WERI-Rb-1 (cell line): ENCODE measurements around the gene MCM10.

Experiments
- DNase-seq: peaks from one replicate; pipeline ENCODE4 v3.0.0-alpha.2; 2020
- H3K27ac ChIP-seq: fragments of 250-450 bp; sonication (Bioruptor Pico); 2 replicates; pipeline ENCODE4 v1.5.1; 2020; ENCODE audit warnings: mild to moderate bottlenecking, moderate library complexity
- H3K27me3 ChIP-seq: fragments of 250-450 bp; sonication (Bioruptor Pico); 2 replicates; pipeline ENCODE4 v1.5.1; 2021; ENCODE audit warnings: mild to moderate bottlenecking, low read depth, moderate library complexity; ENCODE audit not compliant: insufficient read depth, severe bottlenecking
- H3K36me3 ChIP-seq: fragments of 250-450 bp; sonication (Bioruptor Pico); 2 replicates; pipeline ENCODE4 v1.5.1; 2020; ENCODE audit warnings: mild to moderate bottlenecking, moderate library complexity
- H3K4me3 ChIP-seq: 2 replicates; pipeline ENCODE4 v1.5.1; 2011; ENCODE audit warnings: low read depth, mild to moderate bottlenecking, control low read depth, low read length
- H3K9me3 ChIP-seq: fragments of 250-450 bp; sonication (Bioruptor Pico); 2 replicates; pipeline ENCODE4 v1.5.1; 2021; ENCODE audit warnings: mild to moderate bottlenecking, moderate library complexity; ENCODE audit not compliant: severe bottlenecking
- TF ChIP-seq, protein P1 (sequence below): IDR thresholded peaks from 2 replicates; pipeline ENCODE4 v1.5.1; 2011; ENCODE audit warnings: low read depth, mild to moderate bottlenecking, control low read depth, inconsistent platforms, low read length

The MCM10 gene

DNA sequence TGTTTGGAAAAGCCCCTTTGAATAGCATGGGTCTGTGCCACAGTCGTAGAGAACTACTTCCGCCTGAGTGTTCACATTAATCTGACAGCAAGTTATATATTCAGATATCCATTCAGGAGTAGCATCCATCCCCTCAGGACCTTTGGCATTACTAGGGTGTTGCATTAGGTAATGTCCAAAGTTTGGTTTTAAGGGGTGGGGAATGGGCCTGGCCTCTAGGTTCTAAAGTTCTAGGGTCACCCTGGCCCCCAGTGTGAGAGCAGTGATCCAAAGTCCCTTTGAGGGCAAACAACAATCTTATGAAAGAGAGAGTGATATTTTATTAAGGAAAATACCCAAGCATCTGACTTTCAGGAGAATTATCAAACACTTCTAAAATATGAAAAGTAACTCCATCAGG lies 12.3 kb downstream of the MCM10 start:
- no peak for DNase-seq
- peaks cover 18% of the 10 kb centered on the region for H3K36me3 ChIP-seq
- H3K4me3 ChIP-seq, result no peak overlapping the region
- no peak overlapping the region for H3K27ac ChIP-seq
- no peaks in the 10 kb centered on the region for H3K27me3 ChIP-seq
- no peaks in the 10 kb centered on the region for H3K9me3 ChIP-seq
- TF ChIP-seq, protein P1, sequence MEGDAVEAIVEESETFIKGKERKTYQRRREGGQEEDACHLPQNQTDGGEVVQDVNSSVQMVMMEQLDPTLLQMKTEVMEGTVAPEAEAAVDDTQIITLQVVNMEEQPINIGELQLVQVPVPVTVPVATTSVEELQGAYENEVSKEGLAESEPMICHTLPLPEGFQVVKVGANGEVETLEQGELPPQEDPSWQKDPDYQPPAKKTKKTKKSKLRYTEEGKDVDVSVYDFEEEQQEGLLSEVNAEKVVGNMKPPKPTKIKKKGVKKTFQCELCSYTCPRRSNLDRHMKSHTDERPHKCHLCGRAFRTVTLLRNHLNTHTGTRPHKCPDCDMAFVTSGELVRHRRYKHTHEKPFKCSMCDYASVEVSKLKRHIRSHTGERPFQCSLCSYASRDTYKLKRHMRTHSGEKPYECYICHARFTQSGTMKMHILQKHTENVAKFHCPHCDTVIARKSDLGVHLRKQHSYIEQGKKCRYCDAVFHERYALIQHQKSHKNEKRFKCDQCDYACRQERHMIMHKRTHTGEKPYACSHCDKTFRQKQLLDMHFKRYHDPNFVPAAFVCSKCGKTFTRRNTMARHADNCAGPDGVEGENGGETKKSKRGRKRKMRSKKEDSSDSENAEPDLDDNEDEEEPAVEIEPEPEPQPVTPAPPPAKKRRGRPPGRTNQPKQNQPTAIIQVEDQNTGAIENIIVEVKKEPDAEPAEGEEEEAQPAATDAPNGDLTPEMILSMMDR, result no peak

DNA sequence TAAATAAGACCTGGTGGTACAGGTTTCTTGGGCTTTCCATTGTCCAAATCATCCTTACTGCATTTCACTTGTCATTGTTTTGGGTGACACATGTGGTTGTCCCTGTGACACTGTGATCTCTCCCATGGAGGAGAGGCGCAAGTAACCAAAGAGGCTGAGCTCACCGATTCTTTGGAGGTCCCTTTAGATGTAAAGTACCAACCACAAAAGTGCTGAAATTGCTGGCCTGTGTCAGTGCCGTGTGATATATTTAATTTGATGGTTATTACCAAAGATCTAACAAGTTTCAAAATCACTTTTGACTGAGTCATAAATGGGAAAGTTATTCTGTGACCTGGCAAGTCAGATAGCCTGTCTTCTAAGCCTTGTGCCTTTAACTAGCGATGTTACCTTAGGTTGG lies 19.4 kb downstream of the MCM10 start:
- Histone ChIP-seq H3K36me3 (peaks cover 36% of the 10 kb centered on the region), H3K27me3 (no peaks in the 10 kb centered on the region), H3K27ac (no peak overlapping the region), H3K9me3 (no peaks in the 10 kb centered on the region), H3K4me3 (no peak overlapping the region)
- TF ChIP-seq, protein P1, result no peak
- DNase-seq, result no peak

DNA sequence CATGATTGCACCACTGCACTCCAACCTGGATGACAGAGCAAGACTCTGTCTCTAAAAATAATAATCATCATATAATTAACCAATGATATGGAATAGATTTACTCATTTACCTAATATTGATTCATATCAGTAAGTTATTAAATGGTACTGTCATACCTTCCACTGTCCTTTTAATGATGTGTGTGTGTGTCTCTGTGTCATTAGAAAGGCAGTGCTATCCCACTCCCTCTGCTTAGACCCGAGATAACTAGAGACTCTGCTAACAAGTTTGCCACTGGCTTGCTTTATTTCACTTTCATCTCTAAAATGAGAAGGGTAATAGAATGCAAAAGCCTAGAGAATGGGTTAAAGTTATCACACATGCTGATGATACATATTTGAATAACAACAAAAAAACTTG lies 21.1 kb downstream of the MCM10 start:
- no peak for DNase-seq
- TF ChIP-seq, protein P1, result no peak
- Histone ChIP-seq H3K27me3 (no peaks in the 10 kb centered on the region), H3K4me3 (no peak overlapping the region), H3K36me3 (peaks cover 49% of the 10 kb centered on the region), H3K9me3 (no peaks in the 10 kb centered on the region), H3K27ac (no peak overlapping the region)

DNA sequence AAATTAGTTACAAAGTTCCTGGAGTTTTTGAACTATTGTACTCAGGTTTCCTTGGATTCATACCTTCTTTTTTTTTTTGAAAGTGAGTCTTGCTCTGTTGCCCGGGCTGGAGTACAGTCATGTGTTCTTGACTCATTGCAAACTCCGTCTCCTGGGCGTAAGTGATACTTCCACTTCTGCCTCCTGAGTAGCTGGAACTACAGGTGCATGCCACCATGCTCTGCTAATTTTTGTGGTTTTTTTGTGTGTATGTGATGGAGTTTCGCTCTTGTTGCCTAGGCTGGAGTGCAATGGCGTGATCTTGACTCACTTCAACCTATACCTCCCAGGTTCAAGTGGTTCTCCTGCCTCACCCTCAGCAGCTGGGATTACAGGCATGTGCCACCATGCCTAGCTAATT lies 22.3 kb downstream of the MCM10 start:
- no peak for DNase-seq
- H3K36me3 ChIP-seq, result peaks cover 52% of the 10 kb centered on the region

DNA sequence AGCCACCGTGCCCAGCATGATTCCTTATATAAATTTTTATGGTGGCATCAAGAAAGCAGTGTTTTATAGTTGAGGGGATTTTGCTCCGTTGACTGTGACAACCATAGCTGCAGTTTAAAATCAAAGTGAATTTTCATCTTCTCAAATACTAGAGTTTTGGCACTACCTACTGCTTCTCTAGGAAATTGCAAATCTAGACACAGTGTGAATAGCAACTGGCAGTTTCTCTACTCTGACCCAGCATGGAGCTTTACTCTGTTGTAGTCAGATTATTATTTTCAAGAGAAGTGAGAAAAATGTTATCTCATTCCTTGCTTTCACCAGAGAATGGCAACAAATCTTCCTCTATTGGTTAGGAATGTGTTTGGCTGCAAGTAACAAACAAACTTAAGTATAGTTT lies 22.9 kb downstream of the MCM10 start:
- peaks cover 52% of the 10 kb centered on the region for H3K36me3 ChIP-seq
- TF ChIP-seq, protein P1, result no peak
- no peak overlapping the region for H3K4me3 ChIP-seq
- no peaks in the 10 kb centered on the region for H3K27me3 ChIP-seq
- DNase-seq, result no peak
- no peak overlapping the region for H3K27ac ChIP-seq
- no peaks in the 10 kb centered on the region for H3K9me3 ChIP-seq

More for the DNA sequence above, 22.3 kb downstream of the MCM10 start:
- Histone ChIP-seq H3K27me3 (no peaks in the 10 kb centered on the region), H3K27ac (no peak overlapping the region), H3K9me3 (no peaks in the 10 kb centered on the region), H3K4me3 (no peak overlapping the region)
- TF ChIP-seq, protein P1, result no peak

DNA sequence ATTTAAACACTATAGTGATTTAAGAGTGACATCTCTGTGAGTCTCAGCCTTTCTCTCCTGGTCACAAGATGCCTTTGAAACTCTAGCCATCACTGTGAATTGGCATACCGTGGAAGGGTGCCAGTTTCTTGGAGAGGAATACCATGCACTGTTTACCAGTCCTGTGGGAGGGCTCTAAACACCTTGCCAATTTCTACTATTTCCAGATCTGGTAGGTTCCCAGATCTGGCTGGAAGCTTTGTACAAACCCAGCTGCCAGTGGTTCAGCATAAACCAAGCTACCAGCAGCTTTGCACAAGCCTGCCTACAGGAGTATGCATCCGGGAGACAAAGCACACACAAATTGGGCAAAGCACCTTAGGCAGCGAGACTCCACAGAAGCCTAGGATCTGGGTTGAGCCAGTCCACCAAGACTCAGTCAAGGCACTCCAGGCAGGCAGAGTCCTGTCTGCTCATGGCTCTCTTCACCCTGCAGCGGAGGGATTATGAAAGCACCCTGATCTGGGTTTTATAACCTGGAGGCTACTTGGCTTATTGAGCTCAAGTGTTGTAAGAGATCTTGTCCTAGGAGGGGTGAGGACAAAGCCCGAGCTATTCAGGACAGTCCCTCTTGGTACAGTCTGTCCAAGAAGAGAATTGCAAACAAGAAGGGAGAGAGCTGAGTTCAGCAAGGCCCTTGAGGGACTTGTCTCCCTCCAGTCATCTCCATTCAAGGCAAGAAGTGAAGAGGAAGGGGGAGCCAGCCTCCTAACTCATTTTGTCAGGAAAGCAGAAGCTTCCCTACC lies 23.6 kb downstream of the MCM10 start:
- peaks cover 52% of the 10 kb centered on the region for H3K36me3 ChIP-seq
- no peaks in the 10 kb centered on the region for H3K9me3 ChIP-seq
- no peaks in the 10 kb centered on the region for H3K27me3 ChIP-seq
- no peak overlapping the region for H3K4me3 ChIP-seq
- no peak for DNase-seq
- H3K27ac ChIP-seq, result no peak overlapping the region
- TF ChIP-seq, protein P1, result no peak
